LoVo (cell line): ENCODE data around the gene MED10.

Experiments
- DNase-seq: peaks from one replicate; pipeline ENCODE4 v3.0.0-alpha.2; 2016; ENCODE audit warnings: low spot score

The MED10 gene

DNA sequence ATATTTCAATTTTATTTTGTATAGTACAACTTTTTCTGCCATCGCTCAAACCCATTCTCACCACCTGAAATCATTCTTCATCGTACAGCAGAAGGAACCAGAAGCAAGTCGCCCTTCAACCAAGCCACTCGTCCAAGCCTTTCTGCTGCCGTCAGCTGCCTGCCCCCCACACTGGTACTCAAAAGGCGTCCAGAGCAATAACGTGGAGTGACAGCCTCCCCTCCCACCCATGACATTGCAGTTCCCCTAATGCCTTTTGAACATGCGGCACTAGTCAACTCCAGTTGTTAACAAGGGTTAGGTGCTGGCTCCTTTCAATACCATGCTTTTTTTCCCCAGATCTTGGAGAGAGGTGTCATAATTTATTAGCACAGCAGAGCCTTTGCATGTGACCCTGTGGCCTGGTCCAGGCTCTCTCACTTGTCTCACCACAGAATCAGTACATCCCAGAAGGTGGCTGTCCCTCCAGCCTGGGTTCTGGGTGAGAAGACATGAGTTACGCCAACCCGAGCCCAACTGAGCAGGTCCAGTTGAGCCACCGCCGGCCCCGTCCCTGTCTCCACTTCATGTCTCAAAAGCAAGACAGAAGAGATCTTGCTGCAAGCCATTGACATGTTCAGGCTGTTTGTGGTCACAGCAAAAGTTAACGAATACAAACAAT is 20.4 kb upstream of the MED10 start:
- DNase-seq = no peak

- DNase-seq = no peak
These were observed 19.4 kb upstream of the MED10 start for GRCh38 chr5:6397536-6398269.

- no peak for DNase-seq
These were observed 18.6 kb upstream of the MED10 start for GRCh38 chr5:6396836-6397535.

DNA sequence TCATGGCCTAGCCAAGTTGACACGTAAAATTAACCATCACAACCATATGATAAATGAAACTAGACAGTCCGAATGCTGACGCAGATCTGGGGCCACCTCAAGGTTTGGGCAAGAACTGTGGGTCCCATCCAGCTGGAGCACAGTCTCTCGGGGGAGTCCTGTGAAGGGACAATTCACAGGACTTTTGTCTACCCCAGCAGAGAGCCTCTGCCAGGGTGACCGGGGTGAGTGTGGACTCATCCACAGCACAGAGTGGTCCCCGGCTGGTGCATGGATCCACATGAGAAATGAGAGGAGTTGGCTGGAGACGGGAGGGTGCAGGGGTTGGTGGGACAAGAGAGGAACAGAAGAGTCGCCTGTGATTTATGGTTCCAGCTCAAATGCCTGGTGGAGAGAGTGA is 17.7 kb upstream of the MED10 start:
- DNase-seq = no peak

- DNase-seq = no peak
These were observed 17.3 kb upstream of the MED10 start for GRCh38 chr5:6395621-6396020.

DNA sequence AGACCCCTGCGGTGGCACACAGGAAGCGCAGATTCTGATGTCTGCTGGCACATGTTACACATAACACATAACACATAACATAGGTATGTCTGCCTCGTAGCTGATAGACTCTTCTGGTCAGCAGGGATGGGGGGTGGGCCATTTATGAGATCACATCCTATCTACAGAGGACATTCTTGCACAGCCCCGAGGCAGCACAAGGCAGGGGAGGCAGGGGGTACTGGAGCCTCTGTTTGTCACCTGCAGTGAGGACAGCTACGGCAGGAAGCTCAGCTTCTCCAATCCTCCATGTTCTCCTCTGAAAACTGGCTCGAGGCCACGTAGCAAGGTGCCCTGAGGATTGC is 16.7 kb upstream of the MED10 start:
- DNase-seq = no peak

- DNase-seq = no peak
These were observed 16.2 kb upstream of the MED10 start for GRCh38 chr5:6394429-6395101.

- DNase-seq = no peak
These were observed 15.3 kb upstream of the MED10 start for GRCh38 chr5:6393596-6394194.

GRCh38 chr5:6392561-6392960 is 14.2 kb upstream of the MED10 start:
- DNase-seq = no peak

DNA sequence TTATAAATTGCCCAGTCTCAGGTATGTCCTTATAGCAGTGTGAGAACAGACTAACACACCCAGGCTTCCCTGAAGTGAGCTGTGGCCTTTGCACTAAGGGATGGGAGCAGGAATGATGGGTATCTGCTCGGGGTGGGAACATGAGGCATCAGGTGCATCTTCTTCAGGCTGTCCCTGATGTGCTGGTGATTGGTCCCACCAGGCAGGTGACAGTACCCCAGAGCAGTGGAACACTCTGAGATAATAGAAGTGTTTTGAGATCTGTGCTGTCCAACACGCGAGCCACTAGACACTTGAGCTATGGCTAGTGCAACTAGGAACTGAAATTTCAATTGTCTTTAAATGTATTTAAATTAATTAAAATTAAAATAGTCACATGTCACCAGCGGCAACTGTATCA is 12.8 kb upstream of the MED10 start:
- DNase-seq = no peak

GRCh38 chr5:6389946-6390530 is 11.7 kb upstream of the MED10 start:
- no peak for DNase-seq

DNA sequence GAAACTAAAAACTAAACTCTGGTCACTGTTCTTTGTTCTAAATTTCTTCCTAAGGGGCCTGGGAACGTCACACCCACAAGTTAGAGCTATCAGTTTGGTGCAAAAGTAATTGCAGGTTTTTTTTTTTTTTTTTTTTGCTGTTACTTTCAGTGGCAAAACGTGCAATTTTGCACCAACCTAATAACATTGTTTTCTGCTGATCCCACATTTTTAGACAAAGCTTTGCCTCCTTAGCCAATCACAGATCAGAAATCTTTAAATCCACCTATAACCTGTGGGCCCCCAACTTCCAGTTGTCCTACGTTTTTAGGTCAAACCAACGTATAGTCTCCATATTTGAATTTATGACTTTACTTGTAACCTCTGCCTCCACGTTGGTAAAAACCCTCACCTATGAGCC is 11.1 kb upstream of the MED10 start:
- DNase-seq = no peak

DNA sequence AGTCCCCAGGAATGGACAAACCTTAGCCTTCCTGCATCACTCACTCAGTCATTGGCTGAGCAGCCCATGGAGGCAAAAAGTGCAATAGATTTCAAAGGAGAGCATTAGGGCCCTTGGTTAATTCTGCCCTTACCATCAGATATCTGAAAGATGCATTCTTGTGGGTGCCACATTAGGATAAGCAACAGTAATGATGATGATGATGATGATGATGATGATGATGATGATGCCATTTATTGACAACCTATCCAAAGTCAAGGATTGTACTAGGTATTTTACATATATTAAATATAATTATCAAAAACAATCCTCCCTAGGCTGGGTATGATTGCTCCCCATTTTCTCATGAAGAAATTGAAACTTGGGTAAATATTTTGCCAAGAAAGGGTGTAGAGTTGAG is 9.6 kb upstream of the MED10 start:
- DNase-seq = no peak

DNA sequence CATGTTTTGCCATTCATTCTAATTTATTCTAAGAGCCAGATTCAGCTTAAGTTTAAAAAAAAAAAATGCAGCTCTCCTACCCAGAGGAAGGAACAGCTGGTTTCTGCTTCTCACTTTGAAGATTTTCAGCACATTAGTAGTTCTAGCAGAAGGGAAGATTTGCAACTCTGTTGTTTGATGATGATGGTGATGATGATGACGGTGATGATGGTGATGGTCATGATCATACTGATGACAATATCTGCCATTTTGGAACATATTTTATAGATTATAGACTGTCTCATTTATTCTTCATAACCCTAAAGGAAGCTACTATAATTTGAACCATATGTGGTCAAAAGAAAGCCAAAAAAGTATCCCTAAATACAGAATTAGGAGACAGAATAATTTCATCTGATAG is 7.9 kb upstream of the MED10 start:
- DNase-seq = no peak

- no peak for DNase-seq
These were observed 6.5 kb upstream of the MED10 start for GRCh38 chr5:6384856-6385255.

GRCh38 chr5:6383376-6383775 is 5.0 kb upstream of the MED10 start:
- no peak for DNase-seq

GRCh38 chr5:6379246-6379645 is 899 bp upstream of the MED10 start:
- no peak for DNase-seq

DNA sequence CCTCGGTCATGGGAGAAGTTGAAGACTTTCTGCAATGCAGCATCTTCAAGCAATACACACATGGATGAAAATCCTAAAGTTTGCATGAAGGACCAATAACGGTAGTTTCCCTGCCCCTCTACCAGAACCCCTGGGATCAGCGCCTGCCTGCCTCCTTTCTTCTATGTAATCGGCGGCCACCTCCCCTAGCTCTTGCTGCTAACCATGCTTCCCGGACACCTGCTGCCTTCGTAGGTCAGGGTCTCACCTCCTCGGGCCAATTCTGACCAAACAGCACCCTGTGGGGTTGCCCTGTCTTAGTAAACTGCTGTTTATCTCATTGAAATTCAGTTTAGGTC is 388 bp upstream of the MED10 start:
- no peak for DNase-seq

DNA sequence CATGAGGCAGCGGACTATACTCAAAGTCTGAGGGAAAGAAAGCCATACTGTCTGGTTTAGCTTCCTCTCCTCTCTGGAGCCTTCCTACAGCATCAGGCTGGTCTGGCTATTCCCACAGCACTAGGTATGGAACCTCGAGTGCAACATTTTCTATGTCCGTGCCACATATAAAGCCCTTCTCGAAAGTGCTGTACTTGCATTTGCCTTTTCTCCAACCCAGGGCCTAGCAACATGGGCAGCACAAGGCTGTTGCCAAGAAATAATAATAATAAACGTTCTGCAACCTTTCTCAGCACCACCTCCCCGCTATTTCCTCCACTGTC is 804 bp downstream of the MED10 start:
- no peak for DNase-seq

GRCh38 chr5:6376974-6377520 is 1.3 kb downstream of the MED10 start:
- no peak for DNase-seq

GRCh38 chr5:6373081-6373846 is 5.1 kb downstream of the MED10 start:
- DNase-seq = no peak
